Neural cell (in vitro differentiated cells): ENCODE measurements around the gene FBXL5. TPM values are rescaled to one million over a fixed set of nuclear protein-coding genes. Genes with fewer than 3 reads are reported as not detected.

Experiments used
- H2AFZ ChIP-seq: fragments of 200-600, 300-800 bp; sonication (generic), shearing (Covaris generic); 2 replicates; pipeline ENCODE4 v1.6.0; 2014; ENCODE audit warnings: low read depth, mild to moderate bottlenecking, antibody characterized with exemption, low read length, moderate library complexity
- H3F3A ChIP-seq: fragments of 200-600 bp; shearing (Covaris generic); 2 replicates; pipeline ENCODE4 v1.6.1; 2016; ENCODE audit warnings: mild to moderate bottlenecking, moderate library complexity, mixed read lengths, antibody characterized with exemption, low read length; ENCODE audit not compliant: insufficient read depth, poor library complexity, severe bottlenecking
- H3K27ac ChIP-seq: fragments of 200-600, 300-800 bp; sonication (generic), shearing (Covaris generic); 2 replicates; pipeline ENCODE4 v1.5.1; 2014; ENCODE audit warnings: mild to moderate bottlenecking, low read length, moderate library complexity
- H3K27me3 ChIP-seq: fragments of 300-800, 200-600 bp; sonication (generic), shearing (Covaris generic); 2 replicates; pipeline ENCODE4 v1.6.0; 2014; ENCODE audit warnings: mild to moderate bottlenecking, low read depth, low read length, moderate library complexity; ENCODE audit not compliant: insufficient read depth
- H3K36me3 ChIP-seq: fragments of 300-800, 200-600 bp; sonication (generic), shearing (Covaris generic); 2 replicates; pipeline ENCODE4 v1.5.1; 2014; ENCODE audit warnings: mild to moderate bottlenecking, antibody characterized with exemption, low read length, moderate library complexity; ENCODE audit not compliant: insufficient read depth
- H3K4me2 ChIP-seq: fragments of 300-800, 200-600 bp; sonication (generic), shearing (Covaris generic); 2 replicates; pipeline ENCODE4 v1.6.0; 2014; ENCODE audit warnings: mild to moderate bottlenecking, low read length
- H3K4me3 ChIP-seq: fragments of 300-800, 200-600 bp; sonication (generic), shearing (Covaris generic); 2 replicates; pipeline ENCODE4 v1.5.1; 2014; ENCODE audit warnings: mild to moderate bottlenecking, low read length, moderate library complexity
- H3K79me2 ChIP-seq: fragments of 200-600 bp; shearing (Covaris generic); replicated peaks from 2 replicates; pipeline ENCODE4 v1.6.0; 2014; ENCODE audit warnings: mild to moderate bottlenecking, low read length, moderate library complexity; ENCODE audit not compliant: insufficient read depth
- H3K9ac ChIP-seq: fragments of 300-800, 200-600 bp; sonication (generic), shearing (Covaris generic); 2 replicates; pipeline ENCODE4 v1.6.1; 2016; ENCODE audit warnings: mild to moderate bottlenecking, low read length, mixed read lengths
- H3K9me2 ChIP-seq: fragments of 200-600 bp; shearing (Covaris generic); 2 replicates; pipeline ENCODE4 v1.6.1; 2016; ENCODE audit warnings: mild to moderate bottlenecking, low read length, mixed read lengths; ENCODE audit not compliant: insufficient read depth
- H3K9me3 ChIP-seq: fragments of 200-600, 300-800 bp; sonication (generic), shearing (Covaris generic); 2 replicates; pipeline ENCODE4 v1.6.1; 2016; ENCODE audit warnings: mild to moderate bottlenecking, mixed run types, low read length, moderate library complexity, mixed read lengths
- H4K20me1 ChIP-seq: fragments of 200-600 bp; shearing (Covaris generic); 2 replicates; pipeline ENCODE4 v1.6.1; 2016; ENCODE audit warnings: mild to moderate bottlenecking, mixed run types; ENCODE audit not compliant: insufficient read depth
- CTCF ChIP-seq: fragments of 450-650 bp; IDR thresholded peaks from 2 replicates; pipeline ENCODE4 v1.5.1; 2014; ENCODE audit warnings: antibody characterized with exemption, mild to moderate bottlenecking, moderate library complexity; ENCODE audit not compliant: poor library complexity, severe bottlenecking
- EP300 ChIP-seq: fragments of 450-650 bp; conservative IDR thresholded peaks from 2 replicates; pipeline ENCODE4 v1.6.1; 2014; ENCODE audit warnings: antibody characterized with exemption, mild to moderate bottlenecking, moderate library complexity; ENCODE audit not compliant: poor library complexity, severe bottlenecking
- EZH2 ChIP-seq: fragments of 200-600, 300-800 bp; shearing (Covaris generic), sonication (generic); IDR thresholded peaks from 2 replicates; pipeline ENCODE4 v1.6.1; 2014; ENCODE audit warnings: antibody characterized with exemption, low read length, borderline replicate concordance, mild to moderate bottlenecking; ENCODE audit not compliant: insufficient read depth, poor library complexity, severe bottlenecking
- MXI1 ChIP-seq: fragments of 450-650 bp; conservative IDR thresholded peaks from 2 replicates; pipeline ENCODE4 v1.6.1; 2014; ENCODE audit warnings: antibody characterized with exemption, mild to moderate bottlenecking; ENCODE audit not compliant: poor library complexity, severe bottlenecking
- POLR2AphosphoS5 ChIP-seq: IDR thresholded peaks from 2 replicates; pipeline ENCODE4 v1.6.1; 2012
- RAD21 ChIP-seq: fragments of 450-650 bp; conservative IDR thresholded peaks from 2 replicates; pipeline ENCODE4 v1.6.1; 2014; ENCODE audit warnings: antibody characterized with exemption, mild to moderate bottlenecking, moderate library complexity
- REST ChIP-seq: IDR thresholded peaks from 2 replicates; pipeline ENCODE4 v1.6.1; 2012; ENCODE audit warnings: borderline replicate concordance
- SMC3 ChIP-seq: fragments of 450-650 bp; conservative IDR thresholded peaks from 2 replicates; pipeline ENCODE4 v1.6.1; 2014; ENCODE audit warnings: antibody characterized with exemption, mild to moderate bottlenecking, moderate library complexity; ENCODE audit not compliant: poor library complexity
- TAF1 ChIP-seq: IDR thresholded peaks from 2 replicates; pipeline ENCODE4 v1.6.1; 2012; ENCODE audit warnings: low read depth
- polyA plus RNA-seq: library from polyadenylated mRNA; depleted of rRNA; stranded (reverse); fragments of >200 nt; gene quantifications from 2 replicates; pipeline ENCODE4 v1.2.3, GENCODE V29; 2014

Gene FBXL5
- polyA plus RNA-seq, 1 donor from 2014 or later, result 70.6 TPM

DNA sequence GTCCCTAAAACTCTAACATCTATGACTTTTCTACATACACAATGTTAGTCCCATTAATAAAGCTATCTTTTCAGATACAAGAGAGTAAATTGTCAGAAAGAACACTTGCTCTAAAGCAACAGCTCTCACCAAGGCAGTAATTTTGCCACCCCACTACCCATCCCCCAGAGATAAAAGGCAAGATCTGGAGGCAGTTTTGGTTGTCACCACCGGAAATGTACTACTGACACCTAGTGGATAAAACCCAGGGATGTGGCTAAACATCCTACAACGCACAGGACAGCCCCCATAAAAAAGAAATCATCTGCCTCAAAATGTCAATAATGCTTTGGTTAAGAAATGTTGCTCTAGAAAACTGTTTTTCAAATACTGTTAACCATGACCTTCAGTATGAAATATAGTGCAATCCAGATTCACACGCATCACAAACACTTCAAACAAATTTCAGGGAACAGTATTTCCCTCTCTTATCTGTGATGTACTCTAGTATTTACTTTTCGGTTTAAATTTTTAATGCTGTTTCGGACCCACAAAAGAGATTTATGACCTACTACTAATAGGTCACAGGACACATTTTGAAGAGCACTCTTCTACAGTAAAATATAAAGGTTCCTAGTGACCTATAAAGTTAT lies 5.1 kb downstream of the FBXL5 start:
- Histone ChIP-seq H3K4me2 (no peak overlapping the region), H3F3A (peaks cover 11% of the 10 kb centered on the region), H3K27ac (no peak overlapping the region), H3K9me3 (no peaks in the 10 kb centered on the region), H4K20me1 (no peaks in the 10 kb centered on the region), H3K9me2 (no peaks in the 10 kb centered on the region), H3K36me3 (no peaks in the 10 kb centered on the region), H3K4me3 (no peak overlapping the region), H3K9ac (no peak overlapping the region), H2AFZ (no peak overlapping the region), H3K79me2 (peaks cover 80% of the 10 kb centered on the region), H3K27me3 (no peaks in the 10 kb centered on the region)
- TF ChIP-seq EZH2 (no peak), REST (no peak), POLR2AphosphoS5 (no peak), EP300 (no peak), RAD21 (peak; percentile 57), SMC3 (peak; percentile 42), MXI1 (no peak), CTCF (peak; percentile 63), TAF1 (no peak)

DNA sequence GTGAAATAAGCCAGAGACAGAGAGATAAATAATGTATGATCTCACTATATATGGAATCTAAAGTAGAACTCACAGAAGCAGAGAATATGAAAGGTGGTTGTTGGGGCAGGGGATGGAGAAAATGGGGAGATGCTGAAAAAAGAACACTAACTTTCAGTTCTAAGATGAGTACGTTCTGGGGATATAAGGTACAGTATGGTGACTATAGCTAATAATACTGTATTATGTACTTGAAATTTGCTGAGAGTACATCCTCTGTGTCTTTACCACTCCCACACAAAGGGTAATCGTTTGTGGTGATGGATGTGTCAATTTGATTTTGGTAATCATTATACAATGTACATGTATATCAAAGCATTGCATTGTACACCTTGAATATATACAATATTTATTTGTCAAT lies 6.6 kb downstream of the FBXL5 start:
- Histone ChIP-seq H3F3A (peaks cover 5% of the 10 kb centered on the region), H3K79me2 (peaks cover 85% of the 10 kb centered on the region), H3K27ac (no peak overlapping the region), H3K4me2 (no peak overlapping the region), H3K36me3 (no peaks in the 10 kb centered on the region), H3K9me2 (no peaks in the 10 kb centered on the region), H3K27me3 (no peaks in the 10 kb centered on the region), H3K9me3 (no peaks in the 10 kb centered on the region), H4K20me1 (no peaks in the 10 kb centered on the region), H3K4me3 (no peak overlapping the region), H2AFZ (no peak overlapping the region), H3K9ac (no peak overlapping the region)
- no peak for TF ChIP-seq MXI1
